B cell (primary cell): ENCODE measurements around the gene CEACAM3. TPM values are rescaled to one million over a fixed set of nuclear protein-coding genes. Genes with fewer than 3 reads are reported as not detected.

Source experiments
- ATAC-seq: fragments of 200-7000 bp; cut with Tn5 transposase; one replicate; pipeline ENCODE4 v1.10.0; 2021; ENCODE audit warnings: low read depth, mild to moderate bottlenecking, moderate number of reproducible peaks, moderate library complexity
- CTCF ChIA-PET: fragments of 350-600 bp; sonication (Branson Sonifier 250); formaldehyde crosslinking; loops from one replicate; lab custom pipeline; 2021; ENCODE audit warnings: antibody characterized with exemption, inconsistent platforms; lab: Charles Lee
- POLR2A ChIA-PET: fragments of 350-600 bp; sonication (Branson Sonifier 250); formaldehyde crosslinking; loops from one replicate; lab custom pipeline; 2021; ENCODE audit warnings: antibody characterized with exemption; lab: Charles Lee
- DNase-seq: peaks from one replicate; pipeline ENCODE4 v3.0.0; 2013
- H2AFZ ChIP-seq: 2 replicates; pipeline ENCODE4 v1.6.1; 2012; ENCODE audit warnings: mild to moderate bottlenecking, low read depth, low read length; ENCODE audit not compliant: insufficient read depth, poor library complexity, severe bottlenecking
- H3K27ac ChIP-seq, 2 donors: 1 replicate in 1 of 2; 2 replicates in 1 of 2; pipeline ENCODE4 v1.5.1; 2012 to 2013; ENCODE audit warnings: low read length in 2 of 2, mild to moderate bottlenecking in 2 of 2, moderate library complexity in 1 of 2
- H3K27me3 ChIP-seq, 4 experiments: fragments of 200-600 bp in 1 of 4; sonication (generic) in 1 of 4; replicated peaks in 1 of 4; 1 replicate in 2 of 4; 2 replicates in 2 of 4; pipeline versions ENCODE4 v1.6.1 to v1.7.0; 2013 to 2016; ENCODE audit warnings: low read length in 3 of 4, mild to moderate bottlenecking in 2 of 4, mixed read lengths in 1 of 4, moderate library complexity in 1 of 4; ENCODE audit not compliant: insufficient read depth in 4 of 4, control insufficient read depth in 3 of 4; ENCODE audit errors: control extremely low read depth in 1 of 4
- H3K36me3 ChIP-seq, 2 experiments: replicated peaks in 1 of 2; 1 replicate in 1 of 2; 2 replicates in 1 of 2; pipeline versions ENCODE4 v1.6.1 to v1.7.1; 2013; ENCODE audit warnings: low read length in 1 of 2; ENCODE audit not compliant: insufficient read depth in 2 of 2, control insufficient read depth in 1 of 2; ENCODE audit errors: control extremely low read depth in 1 of 2, extremely low read depth in 1 of 2
- H3K4me1 ChIP-seq, 2 donors: fragments of 200-600 bp in 1 of 2; sonication (generic) in 1 of 2; 1 replicate in 1 of 2; 2 replicates in 1 of 2; pipeline versions ENCODE4 v1.5.1 to v1.6.1; 2013 to 2017; ENCODE audit warnings: low read length in 2 of 2; ENCODE audit not compliant: control insufficient read depth in 2 of 2, insufficient read depth in 2 of 2
- H3K4me2 ChIP-seq: replicated peaks from 2 replicates; pipeline ENCODE3; 2012; ENCODE audit warnings: mild to moderate bottlenecking, low read depth, low read length; ENCODE audit not compliant: poor library complexity, severe bottlenecking
- H3K4me3 ChIP-seq, 5 experiments: fragments of 200-600 bp in 1 of 5; sonication (generic) in 1 of 5; 1 replicate in 3 of 5; 2 replicates in 2 of 5; pipeline versions ENCODE4 v1.5.1 to v1.7.0; 2011 to 2016; ENCODE audit warnings: low read length in 4 of 5, mild to moderate bottlenecking in 4 of 5, low read depth in 2 of 5, control low read depth in 1 of 5, moderate library complexity in 1 of 5; ENCODE audit not compliant: insufficient read depth in 1 of 5; ENCODE audit errors: control extremely low read depth in 1 of 5, extremely low read depth in 1 of 5
- H3K79me2 ChIP-seq: fragments of 200-600 bp; sonication (generic); one replicate; pipeline ENCODE4 v1.6.0; 2016; ENCODE audit warnings: low read length; ENCODE audit not compliant: control insufficient read depth, insufficient read depth
- H3K9ac ChIP-seq: fragments of 200-600 bp; sonication (generic); 2 replicates; pipeline ENCODE4 v1.6.1; 2017; ENCODE audit warnings: mild to moderate bottlenecking, low read length, moderate library complexity
- H3K9me3 ChIP-seq, 3 donors: one replicate each; pipeline versions ENCODE4 v1.6.1 to v1.7.1; 2013; ENCODE audit warnings: low read length in 2 of 3; ENCODE audit not compliant: control insufficient read depth in 2 of 3, insufficient read depth in 1 of 3; ENCODE audit errors: control extremely low read depth in 1 of 3
- H4K20me1 ChIP-seq: 2 replicates; pipeline ENCODE4 v1.6.0; 2012; ENCODE audit warnings: mild to moderate bottlenecking, low read length; ENCODE audit not compliant: insufficient read depth, control insufficient read depth, poor library complexity, severe bottlenecking
- H3K27ac Mint-ChIP-seq: one replicate; pipeline ENCODE4 v1.8.0; 2021; ENCODE audit warnings: mixed read lengths
- H3K27me3 Mint-ChIP-seq: one replicate; pipeline ENCODE4 v1.8.0; 2021; ENCODE audit warnings: mixed read lengths
- H3K4me1 Mint-ChIP-seq: one replicate; pipeline ENCODE4 v1.8.0; 2021; ENCODE audit warnings: mixed read lengths
- H3K4me3 Mint-ChIP-seq: one replicate; pipeline ENCODE4 v1.8.0; 2021; ENCODE audit warnings: mixed read lengths
- H3K9me3 Mint-ChIP-seq: one replicate; pipeline ENCODE4 v1.8.0; 2022; ENCODE audit warnings: mixed read lengths; ENCODE audit not compliant: insufficient read depth
- CTCF ChIP-seq: fragments of 200-600 bp; IDR thresholded peaks from one replicate; pipeline ENCODE4 v1.8.0; 2022; ENCODE audit warnings: antibody characterized with exemption, mild to moderate bottlenecking
- EZH2 ChIP-seq: IDR thresholded peaks from 2 replicates; pipeline ENCODE4 v1.6.1; 2012; ENCODE audit warnings: borderline replicate concordance, low read depth, mild to moderate bottlenecking, moderate library complexity, low read length; ENCODE audit not compliant: insufficient read depth, poor library complexity, severe bottlenecking
- WGBS: methylation state at CpG from one replicate; pipeline ENCODE4 v1.1.5; 2013; ENCODE audit warnings: missing lambda C conversion rate; ENCODE audit not compliant: insufficient coverage; 5-methylcytosine and 5-hydroxymethylcytosine counted together
- intact Hi-C: fragments of 100-400 bp; cut with micrococcal nuclease; formaldehyde crosslinking; loops from one replicate; pipeline ENCODE4 v1.10.0; 2022
- polyA minus RNA-seq: library from RNA; depleted of rRNA, polyadenylated mRNA; stranded (reverse); fragments of >200 nt; gene quantifications from 2 replicates; pipeline ENCODE4 v1.2.3, GENCODE V29; 2012
- polyA plus RNA-seq: library from polyadenylated mRNA; depleted of rRNA; stranded (reverse); fragments of >200 nt; gene quantifications from 2 replicates; pipeline ENCODE4 v1.2.3, GENCODE V29; 2012
- total RNA-seq, 2 donors: library from RNA; stranded (reverse); fragments of 120-200 nt in 1 of 2; gene quantifications; 1 replicate in 1 of 2; 2 replicates in 1 of 2; pipeline versions ENCODE4 v1.2.3 to v1.2.4, GENCODE V29; 2013 to 2022

The CEACAM3 gene
- total RNA-seq: not detected in 2 replicates
- total RNA-seq (2013): 0.23 TPM
- polyA plus RNA-seq: 0.14 TPM in 1 of 2 replicates, not detected in the other
- 0.64 TPM in 1 of 2 replicates, not detected in the other for polyA minus RNA-seq

GRCh38 chr19:41796362-41796761 lies at the start of gene CEACAM3:
CEACAM3 (plus strand) TSS chr19:41796587; CDS start chr19:41796678, 91 bp downstream.
- peaks cover 0 to 3% (median 0%) of the 10 kb centered on the region in 3 donors for H3K9me3 ChIP-seq
- H3K27me3 Mint-ChIP-seq: peaks cover 20% of the 10 kb centered on the region
- H3K4me2 ChIP-seq: no peak within 1 kb of the TSS
- H3K4me3 ChIP-seq: peak within 1 kb of the TSS in 1 of 5 experiments; percentile 24
- intact Hi-C loops: loop anchor here (10.0 kb wide), 1 partner anchor 158 kb away; the partner anchor contains the start of gene RABAC1
- no peak within 1 kb of the TSS for H2AFZ ChIP-seq
- peaks cover 1% of the 10 kb centered on the region for H3K9me3 Mint-ChIP-seq
- no peak within 1 kb of the TSS for H3K27ac ChIP-seq
- ATAC-seq (no peak), DNase-seq (no peak)
- no peak for TF ChIP-seq CTCF
- no peak for TF ChIP-seq EZH2
- ChIA-PET POLR2A (interaction anchor here (0.9 kb wide), 1 partner anchor 25 kb away, joined by 3 read pairs; no protein-coding TSS in a partner anchor), CTCF (interaction anchor here (0.9 to 6.1 kb wide), 13 partner anchors 7 to 162 kb away, joined by 3 to 249 read pairs (median 7); partner anchors contain the start of gene RABAC1)
- no peaks in the 10 kb centered on the region for H3K79me2 ChIP-seq
- no peak within 1 kb of the TSS for H3K9ac ChIP-seq
- no peaks in the 10 kb centered on the region for H4K20me1 ChIP-seq
- H3K4me1 Mint-ChIP-seq: peaks cover 8% of the 10 kb centered on the region
- H3K36me3 ChIP-seq: no peaks in the 10 kb centered on the region
- no peak within 1 kb of the TSS for H3K4me3 Mint-ChIP-seq
- H3K27me3 ChIP-seq: peaks cover 0 to 8% (median 3%) of the 10 kb centered on the region in 4 experiments
- H3K27ac Mint-ChIP-seq: no peak within 1 kb of the TSS
- peaks cover 5 to 6% of the 10 kb centered on the region in 2 donors for H3K4me1 ChIP-seq

DNA sequence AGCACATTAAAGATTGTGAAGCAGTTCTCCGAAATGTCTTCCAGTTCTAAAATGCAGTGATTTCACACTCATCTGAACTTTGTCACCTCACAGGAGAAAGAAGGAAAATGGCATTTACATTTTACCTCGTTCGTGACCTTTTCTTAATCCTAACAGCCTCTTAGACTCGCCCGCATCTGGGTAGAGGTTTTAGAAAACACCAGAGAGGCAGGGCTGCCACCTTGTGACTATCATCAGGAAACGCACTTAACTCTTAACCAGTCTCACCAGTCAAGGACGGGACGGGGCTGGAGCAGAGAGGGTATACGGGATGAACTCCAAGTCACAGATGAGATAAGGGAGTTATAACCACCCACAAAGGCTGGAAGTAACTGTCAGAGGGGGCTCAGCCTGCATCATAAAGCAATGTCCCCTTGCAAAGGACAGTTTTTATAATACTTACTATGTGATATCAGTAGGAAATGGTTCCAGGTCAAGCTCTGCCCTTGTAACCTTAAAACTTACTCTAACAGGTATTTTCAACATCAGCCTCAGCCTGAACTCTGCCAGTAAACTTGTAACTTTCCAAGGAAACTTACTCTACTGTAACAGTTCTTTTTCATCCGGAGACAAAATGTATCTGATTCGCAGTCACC lies 49.7 kb upstream of the CEACAM3 start:
- Histone ChIP-seq H3K27ac (no peak overlapping the region), H4K20me1 (no peaks in the 10 kb centered on the region), H3K79me2 (no peaks in the 10 kb centered on the region), H2AFZ (no peak overlapping the region), H3K27me3 (peaks cover 0 to 22% (median 5%) of the 10 kb centered on the region in 4 experiments), H3K9ac (no peak overlapping the region), H3K4me1 (peaks cover 10 to 20% of the 10 kb centered on the region in 2 donors), H3K36me3 (no peaks in the 10 kb centered on the region), H3K9me3 (no peaks in the 10 kb centered on the region), H3K4me3 (no peak overlapping the region), H3K4me2 (no peak overlapping the region)
- H3K27ac Mint-ChIP-seq: no peak overlapping the region
- peak; percentile 54 for DNase-seq
- intact Hi-C loops: loop anchor here (5.0 kb wide), 1 partner anchor 104 kb away; no protein-coding TSS in a partner anchor
- TF ChIP-seq CTCF (peak; percentile 46), EZH2 (no peak)
- H3K4me1 Mint-ChIP-seq: peaks cover 11% of the 10 kb centered on the region
- POLR2A ChIA-PET: no interaction called here
- CTCF ChIA-PET: interaction anchor here (0.6 to 2.7 kb wide), 5 partner anchors 9 to 71 kb away, joined by 3 to 9 read pairs (median 3); partner anchors contain the start of gene CEACAM6
- peaks cover 27% of the 10 kb centered on the region for H3K27me3 Mint-ChIP-seq
- 67% methylated on average over 2 of the region's 11 CpGs for WGBS
- no peak overlapping the region for H3K4me3 Mint-ChIP-seq
- H3K9me3 Mint-ChIP-seq: no peaks in the 10 kb centered on the region
- ATAC-seq: peak; percentile 53
